Neural progenitor cell (in vitro differentiated cells): Measurements from ENCODE around the gene ADO. TPM values are rescaled to one million over a fixed set of nuclear protein-coding genes. Genes with fewer than 3 reads are reported as not detected.
A peak's percentile ranks its signal among the peaks of the same experiment; 100 is the strongest.

Experiments
- DNase-seq: peaks from one replicate; pipeline ENCODE4 v3.0.0-alpha.2; 2016; ENCODE audit warnings: low spot score
- H2AFZ ChIP-seq: fragments of 200-600 bp; sonication (generic); replicated peaks from 2 replicates; pipeline ENCODE4 v1.6.1; 2016; ENCODE audit warnings: antibody characterized with exemption
- H3F3A ChIP-seq: fragments of 200-600 bp; sonication (generic); 2 replicates; pipeline ENCODE4 v1.6.1; 2016; ENCODE audit warnings: antibody characterized with exemption, low read depth
- H3K27ac ChIP-seq: fragments of 200-600 bp; sonication (generic); 2 replicates; pipeline ENCODE4 v1.5.1; 2016; ENCODE audit warnings: mild to moderate bottlenecking
- H3K27me3 ChIP-seq: fragments of 200-600 bp; sonication (generic); 2 replicates; pipeline ENCODE4 v1.6.1; 2016; ENCODE audit warnings: mild to moderate bottlenecking, moderate library complexity
- H3K36me3 ChIP-seq: fragments of 200-600 bp; sonication (generic); 2 replicates; pipeline ENCODE4 v1.5.1; 2016
- H3K4me1 ChIP-seq: fragments of 200-600 bp; sonication (generic); 2 replicates; pipeline ENCODE4 v1.6.1; 2016; ENCODE audit warnings: mixed run types
- H3K4me2 ChIP-seq: fragments of 200-600 bp; sonication (generic); 2 replicates; pipeline ENCODE4 v1.6.1; 2016
- H3K4me3 ChIP-seq: fragments of 200-600 bp; sonication (generic); 2 replicates; pipeline ENCODE4 v1.5.1; 2016
- H3K79me2 ChIP-seq: fragments of 200-600 bp; sonication (generic); 2 replicates; pipeline ENCODE4 v1.6.1; 2016; ENCODE audit warnings: low read depth
- H3K9ac ChIP-seq: fragments of 200-600 bp; sonication (generic); 2 replicates; pipeline ENCODE4 v1.6.1; 2016
- H3K9me3 ChIP-seq: fragments of 200-600 bp; sonication (generic); 2 replicates; pipeline ENCODE4 v1.5.1; 2016; ENCODE audit warnings: low read depth
- H4K20me1 ChIP-seq: fragments of 200-600 bp; sonication (generic); 2 replicates; pipeline ENCODE4 v1.6.1; 2016; ENCODE audit warnings: low read depth
- H3K27ac Mint-ChIP-seq: 3 replicates; pipeline ENCODE4 v1.8.0; 2021; ENCODE audit warnings: mixed read lengths
- H3K27me3 Mint-ChIP-seq: 2 replicates; pipeline ENCODE4 v1.8.0; 2022; ENCODE audit warnings: low read depth, mild to moderate bottlenecking, inconsistent platforms, moderate library complexity, mixed read lengths; ENCODE audit not compliant: insufficient read depth
- H3K36me3 Mint-ChIP-seq: 3 replicates; pipeline ENCODE4 v1.8.0; 2021; ENCODE audit warnings: mixed read lengths
- H3K4me1 Mint-ChIP-seq: 3 replicates; pipeline ENCODE4 v1.8.0; 2021; ENCODE audit warnings: mixed read lengths
- H3K4me3 Mint-ChIP-seq: 3 replicates; pipeline ENCODE4 v1.8.0; 2021; ENCODE audit warnings: mild to moderate bottlenecking, moderate library complexity, mixed read lengths
- H3K9me3 Mint-ChIP-seq: 3 replicates; pipeline ENCODE4 v1.8.0; 2020; ENCODE audit warnings: mixed read lengths
- EZH2 ChIP-seq: fragments of 200-600 bp; sonication (generic); IDR thresholded peaks from 2 replicates; pipeline ENCODE4 v1.6.1; 2017; ENCODE audit warnings: antibody characterized with exemption, mild to moderate bottlenecking, moderate library complexity
- EZH2phosphoT487 ChIP-seq: fragments of 200-600 bp; sonication (generic); IDR thresholded peaks from 2 replicates; pipeline ENCODE4 v1.6.1; 2017; ENCODE audit warnings: antibody characterized with exemption
- total RNA-seq: library from RNA; depleted of rRNA; stranded (reverse); fragments of >200 nt; gene quantifications from 2 replicates; pipeline ENCODE4 v1.2.3, GENCODE V29; 2015; ENCODE audit warnings: low replicate concordance
- TF ChIP-seq, protein P1 (sequence below): fragments of 200-600 bp; sonication (generic); IDR thresholded peaks from 2 replicates; pipeline ENCODE4 v1.5.1; 2017; ENCODE audit warnings: antibody characterized with exemption, mild to moderate bottlenecking

Gene ADO
- total RNA-seq, 1 donor from 2014 or later, result 28.1 TPM

DNA sequence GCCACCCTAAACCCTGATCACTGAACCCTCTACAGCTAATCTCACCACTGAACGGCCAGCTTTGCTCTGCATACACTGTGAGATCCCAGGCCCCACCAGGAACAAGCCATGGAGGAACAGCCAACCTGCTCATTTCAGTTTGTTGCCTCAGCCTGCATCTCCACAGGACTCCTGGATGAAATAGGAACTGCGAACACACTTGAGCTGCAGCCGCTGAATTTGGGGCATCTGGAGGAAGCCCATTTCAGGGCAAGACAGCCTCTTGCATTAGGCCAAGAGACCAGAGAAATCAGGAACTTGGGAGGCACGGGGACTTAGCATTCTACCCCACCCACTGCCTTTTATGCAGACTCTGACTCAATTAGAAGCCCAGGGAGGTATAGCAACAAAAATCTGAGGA, 26.2 kb downstream of the ADO start:
- H3F3A ChIP-seq, result no peaks in the 10 kb centered on the region
- H3K27me3 ChIP-seq, result no peaks in the 10 kb centered on the region
- no peak overlapping the region for H3K4me3 ChIP-seq
- Mint-ChIP-seq H3K4me3 (no peak overlapping the region), H3K9me3 (peaks cover 7% of the 10 kb centered on the region), H3K27ac (no peak overlapping the region), H3K36me3 (no peaks in the 10 kb centered on the region), H3K27me3 (peaks cover 3% of the 10 kb centered on the region), H3K4me1 (no peaks in the 10 kb centered on the region)
- no peak for DNase-seq
- no peaks in the 10 kb centered on the region for H3K36me3 ChIP-seq
- TF ChIP-seq, protein P1, sequence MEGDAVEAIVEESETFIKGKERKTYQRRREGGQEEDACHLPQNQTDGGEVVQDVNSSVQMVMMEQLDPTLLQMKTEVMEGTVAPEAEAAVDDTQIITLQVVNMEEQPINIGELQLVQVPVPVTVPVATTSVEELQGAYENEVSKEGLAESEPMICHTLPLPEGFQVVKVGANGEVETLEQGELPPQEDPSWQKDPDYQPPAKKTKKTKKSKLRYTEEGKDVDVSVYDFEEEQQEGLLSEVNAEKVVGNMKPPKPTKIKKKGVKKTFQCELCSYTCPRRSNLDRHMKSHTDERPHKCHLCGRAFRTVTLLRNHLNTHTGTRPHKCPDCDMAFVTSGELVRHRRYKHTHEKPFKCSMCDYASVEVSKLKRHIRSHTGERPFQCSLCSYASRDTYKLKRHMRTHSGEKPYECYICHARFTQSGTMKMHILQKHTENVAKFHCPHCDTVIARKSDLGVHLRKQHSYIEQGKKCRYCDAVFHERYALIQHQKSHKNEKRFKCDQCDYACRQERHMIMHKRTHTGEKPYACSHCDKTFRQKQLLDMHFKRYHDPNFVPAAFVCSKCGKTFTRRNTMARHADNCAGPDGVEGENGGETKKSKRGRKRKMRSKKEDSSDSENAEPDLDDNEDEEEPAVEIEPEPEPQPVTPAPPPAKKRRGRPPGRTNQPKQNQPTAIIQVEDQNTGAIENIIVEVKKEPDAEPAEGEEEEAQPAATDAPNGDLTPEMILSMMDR, result no peak
- TF ChIP-seq EZH2phosphoT487 (no peak), EZH2 (no peak)
- no peaks in the 10 kb centered on the region for H3K4me1 ChIP-seq
- H3K79me2 ChIP-seq, result no peaks in the 10 kb centered on the region
- H3K27ac ChIP-seq, result no peak overlapping the region
- no peak overlapping the region for H3K4me2 ChIP-seq
- H3K9me3 ChIP-seq, result no peaks in the 10 kb centered on the region
- no peaks in the 10 kb centered on the region for H4K20me1 ChIP-seq
- H2AFZ ChIP-seq, result peak overlapping the region; percentile 78
- no peak overlapping the region for H3K9ac ChIP-seq

DNA sequence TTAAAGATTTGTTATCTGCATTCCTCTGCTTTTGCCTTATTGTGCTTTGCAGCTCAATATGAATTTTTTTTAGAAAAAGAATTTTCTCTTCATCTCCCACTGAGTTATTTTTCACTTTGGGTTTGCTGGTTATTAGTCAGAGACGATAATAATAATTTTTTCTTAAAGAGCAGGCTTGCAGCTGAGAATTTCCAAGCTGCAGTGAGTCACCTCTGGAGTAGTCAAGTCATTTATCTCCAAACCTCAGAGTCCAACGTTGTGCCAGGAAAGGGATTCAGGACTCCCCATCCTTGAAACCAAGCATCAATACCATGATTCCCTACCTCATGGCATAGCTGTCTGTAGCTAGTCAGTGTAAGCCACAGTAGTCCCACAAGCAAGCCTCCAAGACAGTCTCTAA, 26.8 kb downstream of the ADO start:
- Histone ChIP-seq H3K79me2 (no peaks in the 10 kb centered on the region), H3K36me3 (no peaks in the 10 kb centered on the region), H3K9ac (no peak overlapping the region), H3K4me1 (no peaks in the 10 kb centered on the region), H3K27ac (no peak overlapping the region), H3K9me3 (no peaks in the 10 kb centered on the region), H3F3A (no peaks in the 10 kb centered on the region), H3K4me3 (no peak overlapping the region), H3K27me3 (no peaks in the 10 kb centered on the region), H4K20me1 (no peaks in the 10 kb centered on the region), H2AFZ (no peak overlapping the region), H3K4me2 (no peak overlapping the region)
- H3K9me3 Mint-ChIP-seq, result peaks cover 7% of the 10 kb centered on the region
- H3K4me1 Mint-ChIP-seq, result no peaks in the 10 kb centered on the region
- H3K27me3 Mint-ChIP-seq, result peaks cover 3% of the 10 kb centered on the region
- no peak for DNase-seq
- no peak overlapping the region for H3K27ac Mint-ChIP-seq
- H3K36me3 Mint-ChIP-seq, result no peaks in the 10 kb centered on the region
- no peak overlapping the region for H3K4me3 Mint-ChIP-seq
- TF ChIP-seq EZH2 (no peak), EZH2phosphoT487 (no peak)
- TF ChIP-seq, protein P1, result no peak

- H3K36me3 Mint-ChIP-seq, result no peaks in the 10 kb centered on the region
- no peaks in the 10 kb centered on the region for H3K9me3 Mint-ChIP-seq
- Histone ChIP-seq H3K27me3 (no peaks in the 10 kb centered on the region), H3K27ac (no peak overlapping the region), H4K20me1 (no peaks in the 10 kb centered on the region), H3K9ac (no peak overlapping the region), H2AFZ (no peak overlapping the region), H3K36me3 (no peaks in the 10 kb centered on the region), H3K9me3 (no peaks in the 10 kb centered on the region), H3F3A (no peaks in the 10 kb centered on the region), H3K4me3 (no peak overlapping the region), H3K4me2 (no peak overlapping the region), H3K79me2 (no peaks in the 10 kb centered on the region), H3K4me1 (no peaks in the 10 kb centered on the region)
- H3K4me1 Mint-ChIP-seq, result no peaks in the 10 kb centered on the region
- H3K27ac Mint-ChIP-seq, result no peak overlapping the region
- no peaks in the 10 kb centered on the region for H3K27me3 Mint-ChIP-seq
- no peak for DNase-seq
- TF ChIP-seq EZH2 (no peak), EZH2phosphoT487 (no peak)
- TF ChIP-seq, protein P1, result no peak
- no peak overlapping the region for H3K4me3 Mint-ChIP-seq
Observed at GRCh38 chr10:62839590-62839989, 35.1 kb downstream of the ADO start.

DNA sequence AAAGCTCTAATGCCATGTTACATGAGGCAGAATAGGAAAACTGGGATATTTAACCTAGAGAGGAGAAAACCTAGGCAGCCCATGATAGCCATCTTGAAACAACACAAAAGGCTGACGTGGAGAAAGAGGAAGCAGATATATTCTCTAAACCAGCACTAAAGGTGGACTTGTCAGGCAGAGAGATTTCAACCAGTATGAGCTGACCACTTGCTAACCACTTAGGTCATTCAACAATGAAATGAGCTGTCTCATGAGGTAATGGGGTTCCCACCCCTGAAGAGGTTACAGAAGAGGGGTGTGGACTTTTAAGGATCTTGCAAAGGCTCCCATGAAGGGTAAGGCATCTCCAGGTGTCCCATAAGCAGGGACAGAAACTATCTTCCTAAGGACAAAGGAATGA, 38.5 kb downstream of the ADO start:
- no peaks in the 10 kb centered on the region for H3K79me2 ChIP-seq
- no peaks in the 10 kb centered on the region for H3K9me3 ChIP-seq
- TF ChIP-seq EZH2phosphoT487, result no peak
- H3K4me3 ChIP-seq, result no peak overlapping the region
- Mint-ChIP-seq H3K27me3 (peaks cover 3% of the 10 kb centered on the region), H3K9me3 (peaks cover 7% of the 10 kb centered on the region), H3K4me1 (no peaks in the 10 kb centered on the region), H3K4me3 (no peak overlapping the region), H3K36me3 (no peaks in the 10 kb centered on the region), H3K27ac (no peak overlapping the region)
- H3K27me3 ChIP-seq, result no peaks in the 10 kb centered on the region
- no peak for DNase-seq
- H3K4me1 ChIP-seq, result no peaks in the 10 kb centered on the region
- no peaks in the 10 kb centered on the region for H3F3A ChIP-seq
- H3K9ac ChIP-seq, result no peak overlapping the region
- H3K36me3 ChIP-seq, result no peaks in the 10 kb centered on the region
- H4K20me1 ChIP-seq, result no peaks in the 10 kb centered on the region
- no peak overlapping the region for H3K27ac ChIP-seq
- H3K4me2 ChIP-seq, result no peak overlapping the region
- H2AFZ ChIP-seq, result no peak overlapping the region
